ENCODE measurements around the gene ADIRF.
"Not testable (repeated sequence)": the region's sequence is repeated elsewhere in the genome, so short reads cannot be mapped to it uniquely, and the experiment has no call there.

Gene ADIRF

DNA sequence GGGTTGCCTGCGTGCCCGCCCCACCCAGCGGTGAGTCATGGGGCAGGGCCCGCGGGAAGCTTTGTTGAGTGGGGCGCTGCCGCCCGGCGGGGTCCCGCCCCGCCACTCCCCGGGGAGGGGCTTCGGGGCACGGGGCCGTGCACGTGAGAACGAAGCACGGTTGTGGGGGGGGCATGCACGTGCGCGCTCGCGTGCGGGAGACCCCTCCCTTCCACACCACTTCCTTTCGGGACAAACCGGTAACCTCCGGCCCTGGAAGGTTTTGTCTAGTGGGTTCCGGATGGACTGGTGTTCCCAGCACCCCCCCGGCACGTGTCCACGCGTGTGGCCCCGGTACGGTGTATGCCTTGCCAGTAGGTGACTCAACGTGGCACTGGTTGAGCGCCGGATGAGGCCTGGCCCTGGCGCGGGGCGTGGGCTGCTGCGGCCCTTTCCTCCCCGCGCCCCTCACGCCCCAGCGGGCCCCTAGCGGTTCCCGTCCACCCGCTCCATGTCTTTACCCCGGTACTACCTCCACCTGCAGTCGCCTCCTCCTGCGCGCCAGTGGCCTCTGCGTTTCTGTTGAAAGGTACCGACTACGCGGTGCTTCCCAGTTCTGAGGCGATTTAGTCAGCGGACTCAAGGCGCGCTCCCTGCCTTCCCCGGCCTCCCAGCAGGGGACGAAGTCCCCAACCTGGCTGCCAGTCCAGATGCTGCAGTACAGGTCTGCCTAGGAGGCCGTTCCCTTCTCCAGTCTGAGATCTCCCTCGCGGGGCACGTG lies 3.1 kb downstream of the ADIRF start:
- TF ChIP-seq, protein P1, sequence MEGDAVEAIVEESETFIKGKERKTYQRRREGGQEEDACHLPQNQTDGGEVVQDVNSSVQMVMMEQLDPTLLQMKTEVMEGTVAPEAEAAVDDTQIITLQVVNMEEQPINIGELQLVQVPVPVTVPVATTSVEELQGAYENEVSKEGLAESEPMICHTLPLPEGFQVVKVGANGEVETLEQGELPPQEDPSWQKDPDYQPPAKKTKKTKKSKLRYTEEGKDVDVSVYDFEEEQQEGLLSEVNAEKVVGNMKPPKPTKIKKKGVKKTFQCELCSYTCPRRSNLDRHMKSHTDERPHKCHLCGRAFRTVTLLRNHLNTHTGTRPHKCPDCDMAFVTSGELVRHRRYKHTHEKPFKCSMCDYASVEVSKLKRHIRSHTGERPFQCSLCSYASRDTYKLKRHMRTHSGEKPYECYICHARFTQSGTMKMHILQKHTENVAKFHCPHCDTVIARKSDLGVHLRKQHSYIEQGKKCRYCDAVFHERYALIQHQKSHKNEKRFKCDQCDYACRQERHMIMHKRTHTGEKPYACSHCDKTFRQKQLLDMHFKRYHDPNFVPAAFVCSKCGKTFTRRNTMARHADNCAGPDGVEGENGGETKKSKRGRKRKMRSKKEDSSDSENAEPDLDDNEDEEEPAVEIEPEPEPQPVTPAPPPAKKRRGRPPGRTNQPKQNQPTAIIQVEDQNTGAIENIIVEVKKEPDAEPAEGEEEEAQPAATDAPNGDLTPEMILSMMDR (IDR thresholded peaks at IDR 0.05; ENCODE audit: low read depth, low read length, missing control alignments) = peak; percentile 32
- in situ Hi-C loops (cut with HindIII; ENCODE audit: low pct_ligation_motif_present, low sequenced_read_pairs) = no loop called here
- Histone ChIP-seq H3K4me3 (ENCODE audit: low read depth, low read length) (peak overlapping the region; percentile 59), H3K36me3 (replicated peaks) (no peaks in the 10 kb centered on the region), H3K27me3 (replicated peaks) (no peaks in the 10 kb centered on the region), H3K27ac (no peak overlapping the region)
- peak; percentile 27 for DNase-seq

DNA sequence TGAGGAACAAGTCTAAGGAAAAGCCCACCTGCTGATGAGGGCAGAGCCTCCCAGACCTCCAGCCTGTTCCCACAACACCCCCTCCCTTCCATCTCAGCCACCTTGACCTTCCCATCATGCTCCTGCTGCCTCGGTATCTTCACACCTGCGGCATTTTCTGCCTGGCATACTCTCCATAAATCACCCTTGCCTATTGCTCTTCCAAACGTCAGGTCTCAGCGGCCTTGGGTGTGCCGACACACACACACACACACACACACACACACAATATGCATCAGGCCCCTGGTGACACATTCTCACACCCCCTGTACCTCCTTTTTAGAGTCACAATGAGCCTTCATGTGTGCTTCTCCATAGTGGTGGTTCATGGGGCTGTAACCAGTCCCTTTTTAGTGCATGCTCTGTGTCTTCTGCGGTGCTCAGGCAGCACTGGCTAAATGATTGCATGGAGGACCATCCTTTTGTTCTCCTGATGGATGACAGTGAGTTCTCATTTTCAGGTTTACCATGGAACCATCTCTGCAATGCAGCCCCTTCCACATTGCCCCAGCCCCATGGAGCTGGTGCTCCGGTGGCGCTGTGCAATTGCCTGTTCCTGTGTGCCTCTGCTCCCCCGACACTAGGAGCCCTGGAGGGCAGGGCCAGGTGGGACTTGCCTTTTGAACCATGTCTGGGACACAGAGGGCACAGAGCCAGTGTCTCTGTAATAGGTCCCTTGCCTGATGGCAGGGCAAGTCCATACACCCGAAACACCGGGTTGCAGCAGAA lies 4.5 kb downstream of the ADIRF start:
- TF ChIP-seq, protein P1 (IDR thresholded peaks at IDR 0.05; ENCODE audit: low read depth, low read length, missing control alignments) = no peak
- Histone ChIP-seq H3K27ac (no peak overlapping the region), H3K4me3 (ENCODE audit: low read depth, low read length) (no peak overlapping the region), H3K27me3 (replicated peaks) (no peaks in the 10 kb centered on the region), H3K36me3 (replicated peaks) (no peaks in the 10 kb centered on the region)
- DNase-seq = no peak
- in situ Hi-C loops (cut with HindIII; ENCODE audit: low pct_ligation_motif_present, low sequenced_read_pairs) = no loop called here

DNA sequence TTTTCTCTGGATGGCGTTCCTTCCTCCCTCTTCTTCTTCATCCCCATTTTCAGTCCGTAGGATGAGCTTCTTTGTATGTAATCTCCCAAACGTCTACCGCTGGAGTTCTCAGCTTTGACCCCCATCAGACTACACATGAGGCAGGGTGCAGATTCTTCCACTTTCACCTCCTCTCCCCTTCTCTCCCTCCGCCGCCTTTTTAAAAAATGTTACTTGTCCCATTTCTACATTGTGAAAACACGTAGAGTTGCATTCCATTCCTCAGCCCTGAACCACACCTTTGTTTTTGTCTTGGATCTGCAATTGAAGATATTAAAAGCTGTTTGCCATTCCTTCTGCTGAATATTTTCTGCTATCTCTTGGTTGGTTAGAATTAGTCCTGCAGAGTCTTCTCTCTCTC lies 6.2 kb downstream of the ADIRF start:
- TF ChIP-seq, protein P1 (IDR thresholded peaks at IDR 0.05; ENCODE audit: low read depth, low read length, missing control alignments) = no peak
- DNase-seq = no peak
- H3K27ac ChIP-seq = no peak overlapping the region
- H3K4me3 ChIP-seq (ENCODE audit: low read depth, low read length) = no peak overlapping the region
- in situ Hi-C loops (cut with HindIII; ENCODE audit: low pct_ligation_motif_present, low sequenced_read_pairs) = no loop called here
- no peaks in the 10 kb centered on the region for H3K36me3 ChIP-seq (replicated peaks)
- no peaks in the 10 kb centered on the region for H3K27me3 ChIP-seq (replicated peaks)

DNA sequence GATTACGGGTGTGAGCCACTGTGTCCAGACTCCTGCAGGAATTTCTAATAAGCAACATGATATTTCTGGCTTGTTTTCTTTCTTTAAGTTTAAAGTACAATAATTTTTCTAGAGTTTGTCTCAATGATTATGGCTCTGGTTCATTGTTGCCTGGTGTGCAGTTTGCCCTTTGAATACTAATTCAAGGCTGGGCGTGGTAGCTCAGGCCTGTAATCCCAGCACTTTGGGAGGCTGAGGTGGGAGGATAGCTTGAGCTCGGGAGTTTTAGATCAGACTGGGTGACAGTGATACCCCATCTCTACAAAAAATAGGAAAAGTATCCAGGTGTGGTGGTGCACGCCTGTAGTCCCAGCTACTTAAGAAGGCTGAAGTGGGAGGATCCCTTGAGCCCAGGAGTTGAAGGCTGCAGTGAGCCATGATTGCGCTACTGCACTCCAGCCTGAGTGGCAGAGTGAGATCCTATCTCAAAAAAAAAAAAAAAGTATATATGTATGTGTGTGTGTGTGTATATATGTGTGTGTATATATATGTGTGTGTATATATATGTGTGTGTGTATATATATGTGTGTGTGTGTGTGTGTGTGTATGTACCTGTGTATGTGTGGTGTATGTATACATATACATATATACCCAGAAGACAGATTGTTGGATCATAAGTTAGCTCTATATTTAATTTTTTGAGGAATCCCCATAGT lies 8.2 kb downstream of the ADIRF start:
- DNase-seq = no peak
- in situ Hi-C loops (cut with HindIII; ENCODE audit: low pct_ligation_motif_present, low sequenced_read_pairs) = no loop called here
- no peaks in the 10 kb centered on the region for H3K36me3 ChIP-seq (replicated peaks)
- H3K4me3 ChIP-seq (ENCODE audit: low read depth, low read length) = no peak overlapping the region
- no peaks in the 10 kb centered on the region for H3K27me3 ChIP-seq (replicated peaks)
- no peak overlapping the region for H3K27ac ChIP-seq
- TF ChIP-seq, protein P1 (IDR thresholded peaks at IDR 0.05; ENCODE audit: low read depth, low read length, missing control alignments) = no peak

DNA sequence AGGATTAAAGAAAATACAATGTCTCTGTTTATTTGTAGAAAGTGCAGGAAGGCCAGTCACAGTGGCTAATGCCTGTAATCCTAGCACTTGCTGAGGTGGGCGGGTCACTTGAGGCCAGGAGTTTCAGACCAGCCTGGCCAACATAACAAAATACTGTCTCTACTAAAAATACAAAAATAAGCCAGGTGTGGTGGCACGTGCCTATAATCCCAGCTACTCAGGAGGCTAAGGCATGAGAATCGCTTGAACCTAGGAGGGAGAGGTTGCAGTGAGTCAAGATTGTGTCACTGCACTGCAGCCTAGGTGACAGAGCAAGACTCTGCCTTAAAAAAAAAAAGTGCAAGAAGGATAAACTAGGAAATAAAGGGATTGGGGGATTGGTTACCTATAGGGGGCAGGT lies 10.2 kb downstream of the ADIRF start:
- H3K27me3 ChIP-seq (replicated peaks); DNase-seq; H3K4me3 ChIP-seq (ENCODE audit: low read depth, low read length); in situ Hi-C loops (cut with HindIII; ENCODE audit: low pct_ligation_motif_present, low sequenced_read_pairs); H3K27ac ChIP-seq; H3K36me3 ChIP-seq (replicated peaks): not testable (repeated sequence)

DNA sequence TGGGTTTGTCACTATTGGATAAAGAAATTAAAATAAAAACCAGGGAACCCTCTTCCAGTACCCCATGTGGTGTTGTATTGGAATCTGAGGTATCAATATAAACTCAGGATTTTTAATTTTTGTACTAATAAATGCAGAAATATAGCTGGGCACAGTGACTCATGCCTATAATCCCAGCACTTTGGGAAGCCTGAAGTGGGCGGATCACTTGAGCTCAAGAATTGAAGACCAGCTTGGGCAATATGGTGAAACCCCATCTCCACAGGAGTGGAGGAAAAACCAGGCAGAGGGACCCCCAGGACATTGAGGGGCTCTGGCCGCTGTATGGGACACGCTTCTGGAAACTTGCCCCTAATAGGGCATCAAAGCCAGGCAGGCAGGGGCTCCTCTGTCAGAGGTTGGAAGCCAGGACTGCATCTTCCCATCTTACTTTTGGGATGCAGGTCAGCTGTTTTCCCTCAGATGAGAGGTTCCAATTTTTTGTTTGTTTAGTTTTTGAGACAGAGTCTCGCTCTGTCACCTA lies 11.1 kb downstream of the ADIRF start:
- Histone ChIP-seq H3K4me3 (ENCODE audit: low read depth, low read length) (no peak overlapping the region), H3K27ac (no peak overlapping the region), H3K27me3 (replicated peaks) (no peaks in the 10 kb centered on the region), H3K36me3 (replicated peaks) (no peaks in the 10 kb centered on the region)
- TF ChIP-seq, protein P1 (IDR thresholded peaks at IDR 0.05; ENCODE audit: low read depth, low read length, missing control alignments) = no peak
- DNase-seq = no peak
- in situ Hi-C loops (cut with HindIII; ENCODE audit: low pct_ligation_motif_present, low sequenced_read_pairs) = no loop called here

All from brain microvascular endothelial cell (primary cell).